Endothelial cell of umbilical vein (primary cell): ENCODE measurements around the gene TBX4. TPM values are rescaled to one million over a fixed set of nuclear protein-coding genes. Genes with fewer than 3 reads are reported as not detected.

Experiments used
- BruUV-seq: library from RNA; stranded (reverse); fragments of 400-500 nt; replicated peaks from 2 replicates; lab custom pipeline; 2021; lab: Mats Ljungman, UMichigan
- CTCF ChIA-PET: fragments of 300-600, 350-600 bp; sonication (Branson Sonifier 250); formaldehyde crosslinking; loops from one replicate; lab custom pipeline; 2021; ENCODE audit warnings: antibody characterized with exemption, inconsistent platforms; lab: Charles Lee
- POLR2A ChIA-PET: fragments of 300-600, 350-600 bp; sonication (Branson Sonifier 250); formaldehyde crosslinking; loops from one replicate; lab custom pipeline; 2021; ENCODE audit warnings: antibody characterized with exemption, inconsistent platforms; lab: Charles Lee
- DNase-seq: peaks from one replicate; pipeline ENCODE4 v3.0.0-alpha.2; 2011; ENCODE audit warnings: low read depth, low spot score
- FAIRE-seq: peaks from 2 replicates; lab custom pipeline; 2011; peaks lifted over from hg19 to GRCh38; lab: Jason Lieb, UNC
- H2AFZ ChIP-seq: 2 replicates; pipeline ENCODE4 v1.6.0; 2012; ENCODE audit warnings: low read depth, low read length, control low read depth, inconsistent platforms
- H3K27ac ChIP-seq: 2 replicates; pipeline ENCODE4 v1.5.1; 2011; ENCODE audit warnings: low read depth, mild to moderate bottlenecking, control low read depth, low read length, moderate library complexity; ENCODE audit not compliant: insufficient read depth
- H3K27me3 ChIP-seq, 2 experiments: 2 replicates each; pipeline versions ENCODE4 v1.6.0 to v1.6.1; 2011; ENCODE audit warnings: low read length in 2 of 2, mixed read lengths in 1 of 2; ENCODE audit not compliant: control insufficient read depth in 2 of 2, insufficient read depth in 2 of 2
- H3K36me3 ChIP-seq, 2 experiments: 2 replicates in 1 of 2; 3 replicates in 1 of 2; pipeline ENCODE4 v1.5.1; 2011; ENCODE audit warnings: low read length in 2 of 2, mild to moderate bottlenecking in 1 of 2, moderate library complexity in 1 of 2; ENCODE audit not compliant: control insufficient read depth in 2 of 2, insufficient read depth in 2 of 2; ENCODE audit errors: extremely low read depth in 1 of 2
- H3K4me1 ChIP-seq: 3 replicates; pipeline ENCODE4 v1.5.1; 2011; ENCODE audit warnings: mild to moderate bottlenecking, low read length; ENCODE audit not compliant: control insufficient read depth, insufficient read depth; ENCODE audit errors: extremely low read depth
- H3K4me2 ChIP-seq: 2 replicates; pipeline ENCODE4 v1.6.1; 2011; ENCODE audit warnings: low read length, control low read depth, mixed read lengths; ENCODE audit not compliant: insufficient read depth
- H3K4me3 ChIP-seq, 3 experiments: fragments of 200-600 bp in 1 of 3; sonication (generic), shearing (Covaris generic) in 1 of 3; replicated peaks in 1 of 3; 2 replicates each; pipeline ENCODE4 v1.5.1; 2011 to 2016; ENCODE audit warnings: control low read depth in 3 of 3, low read length in 3 of 3, mild to moderate bottlenecking in 2 of 3, inconsistent platforms in 1 of 3, low read depth in 1 of 3, moderate library complexity in 1 of 3; ENCODE audit not compliant: insufficient read depth in 1 of 3
- H3K79me2 ChIP-seq: 2 replicates; pipeline ENCODE4 v1.6.0; 2012; ENCODE audit warnings: low read length, inconsistent platforms; ENCODE audit not compliant: control insufficient read depth, insufficient read depth
- H3K9ac ChIP-seq: replicated peaks from 2 replicates; pipeline ENCODE3; 2011; ENCODE audit warnings: low read length, control low read depth; ENCODE audit not compliant: insufficient read depth; ENCODE audit errors: extremely low read depth
- H3K9me1 ChIP-seq: replicated peaks from 3 replicates; pipeline ENCODE4 v1.6.0; 2011; ENCODE audit warnings: mild to moderate bottlenecking, low read length; ENCODE audit not compliant: control insufficient read depth, insufficient read depth; ENCODE audit errors: extremely low read depth
- H3K9me3 ChIP-seq: replicated peaks from 2 replicates; pipeline ENCODE4 v1.5.1; 2012; ENCODE audit warnings: low read length, inconsistent platforms; ENCODE audit not compliant: control insufficient read depth, insufficient read depth
- H4K20me1 ChIP-seq: replicated peaks from 2 replicates; pipeline ENCODE3; 2011; ENCODE audit warnings: mild to moderate bottlenecking, low read length; ENCODE audit not compliant: control insufficient read depth, insufficient read depth; ENCODE audit errors: extremely low read depth
- CTCF ChIP-seq, 2 donors: IDR thresholded peaks; 1 replicate in 1 of 2; 2 replicates in 1 of 2; pipeline ENCODE4 v1.5.1; 2011; ENCODE audit warnings: low read length in 2 of 2, mild to moderate bottlenecking in 2 of 2, moderate library complexity in 2 of 2, control low read depth in 1 of 2, inconsistent platforms in 1 of 2, low read depth in 1 of 2; ENCODE audit not compliant: insufficient read depth in 1 of 2; ENCODE audit errors: extremely low read depth in 1 of 2
- EZH2 ChIP-seq: IDR thresholded peaks from 2 replicates; pipeline ENCODE4 v1.6.1; 2012; ENCODE audit warnings: borderline replicate concordance, low read depth, mild to moderate bottlenecking, moderate library complexity, low read length, inconsistent platforms; ENCODE audit not compliant: severe bottlenecking
- FOS ChIP-seq: IDR thresholded peaks from 2 replicates; pipeline ENCODE4 v1.6.1; 2011; ENCODE audit warnings: mild to moderate bottlenecking, low read length, moderate library complexity, borderline replicate concordance; ENCODE audit not compliant: insufficient read depth
- GATA2 ChIP-seq: IDR thresholded peaks from 2 replicates; pipeline ENCODE4 v1.7.0; 2011; ENCODE audit warnings: low read depth, mild to moderate bottlenecking, moderate library complexity, mixed read lengths, low read length; ENCODE audit not compliant: insufficient read length, insufficient read depth
- JUN ChIP-seq: IDR thresholded peaks from 2 replicates; pipeline ENCODE4 v1.6.1; 2011; ENCODE audit warnings: borderline replicate concordance, low read depth; ENCODE audit not compliant: insufficient read length, insufficient read depth
- MYC ChIP-seq: IDR thresholded peaks from one replicate; pipeline ENCODE4 v1.6.1; 2011; ENCODE audit warnings: mild to moderate bottlenecking, low read depth, low read length
- POLR2AphosphoS5 ChIP-seq: IDR thresholded peaks from 2 replicates; pipeline ENCODE4 v1.6.1; 2012; ENCODE audit warnings: low read depth, mild to moderate bottlenecking, control low read depth, low read length, moderate library complexity; ENCODE audit not compliant: insufficient read depth
- dilution Hi-C: fragments of 300-500 bp; cut with MboI; formaldehyde crosslinking; loops from one replicate; pipeline ENCODE4 v1.15.0; 2019; ENCODE audit warnings: low sequenced_read_pairs; ENCODE audit not compliant: extremely low pct_ligation_motif_present
- intact Hi-C: fragments of 100-400 bp; cut with micrococcal nuclease; formaldehyde crosslinking; loops from one replicate; pipeline ENCODE4 v1.10.0; 2022
- polyA plus RNA-seq, 4 experiments: library from polyadenylated mRNA; depleted of rRNA in 3 of 4; stranded (reverse) in 3 of 4; unstranded in 1 of 4; fragments of >200 nt; gene quantifications; 2 replicates each; pipeline versions ENCODE4 v1.2.1 to v1.2.3, GENCODE V29; 2011 to 2012; ENCODE audit warnings: missing spikeins in 1 of 4
- total RNA-seq: library from RNA; stranded (reverse); gene quantifications from 2 replicates; pipeline ENCODE4 v1.2.3, GENCODE V29; 2021

Gene TBX4
- total and polyA plus RNA-seq, 2 donors (not counting 3 experiments of a cell fraction or from before 2014, with no cell fraction given) = not detected

GRCh38 chr17:61422116-61422799, 30.0 kb upstream of the TBX4 start:
- Histone ChIP-seq H2AFZ (no peak overlapping the region), H3K9ac (no peak overlapping the region), H3K4me2 (no peak overlapping the region), H3K9me3 (no peaks in the 10 kb centered on the region), H3K36me3 (no peaks in the 10 kb centered on the region), H3K27ac (no peak overlapping the region), H3K4me1 (no peaks in the 10 kb centered on the region), H4K20me1 (no peaks in the 10 kb centered on the region), H3K4me3 (no peak overlapping the region), H3K79me2 (no peaks in the 10 kb centered on the region), H3K9me1 (no peaks in the 10 kb centered on the region), H3K27me3 (peaks cover 12 to 20% of the 10 kb centered on the region in 2 experiments)
- DNase-seq = no peak
- ChIA-PET POLR2A (no interaction called here), CTCF (interaction anchor here (3.1 kb wide), 1 partner anchor 11 kb away, joined by 16 read pairs; no protein-coding TSS in a partner anchor)
- dilution Hi-C loops = no loop called here
- intact Hi-C loops = no loop called here
- BruUV-seq = no TSS peak
- TF ChIP-seq MYC = no peak
- TF ChIP-seq FOS = no peak
- TF ChIP-seq CTCF (IDR thresholded peaks at IDR 0.05; ENCODE audit: extremely low read depth in 1 of 2, insufficient read depth in 1 of 2, low read depth in 1 of 2, low read length in 2 of 2) = no peak
- TF ChIP-seq JUN = no peak
- TF ChIP-seq POLR2AphosphoS5 = no peak
- no peak for TF ChIP-seq GATA2
- no peak for TF ChIP-seq EZH2
- FAIRE-seq = no peak
